PC-9 (cell line): Measurements from ENCODE around the gene ZNF385B.

Source experiments
- EZH2 ChIP-seq: fragments of 200-600 bp; sonication (generic); IDR thresholded peaks from 2 replicates; pipeline ENCODE4 v1.8.0; 2017; ENCODE audit warnings: antibody characterized with exemption, low read depth
- TF ChIP-seq, protein P1 (sequence below): fragments of 200-600 bp; sonication (generic); conservative IDR thresholded peaks from 2 replicates; pipeline ENCODE4 v1.6.1; 2017; ENCODE audit warnings: mixed run types, antibody characterized with exemption, mild to moderate bottlenecking, moderate library complexity

DNA sequence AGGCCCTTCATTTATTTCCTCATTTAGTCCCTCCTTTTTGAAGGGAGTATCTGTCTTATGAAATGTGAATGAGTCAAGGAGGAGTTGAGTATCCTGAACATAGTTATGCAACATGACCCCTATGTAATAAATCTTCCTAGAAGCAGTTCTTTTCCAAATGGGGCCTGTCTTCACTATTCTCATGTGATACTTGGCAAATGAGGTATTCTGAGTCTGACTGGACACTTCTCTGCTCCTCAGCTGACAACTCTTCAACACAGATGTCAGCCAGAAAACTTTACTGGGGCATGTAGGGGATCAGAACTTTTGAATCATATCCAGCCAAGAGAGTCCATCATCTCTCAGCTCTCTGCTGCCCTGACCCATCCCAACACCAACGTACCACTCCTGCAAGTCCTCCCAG, 291.6 kb downstream of the ZNF385B start:
- TF ChIP-seq EZH2: no peak
- TF ChIP-seq, protein P1, sequence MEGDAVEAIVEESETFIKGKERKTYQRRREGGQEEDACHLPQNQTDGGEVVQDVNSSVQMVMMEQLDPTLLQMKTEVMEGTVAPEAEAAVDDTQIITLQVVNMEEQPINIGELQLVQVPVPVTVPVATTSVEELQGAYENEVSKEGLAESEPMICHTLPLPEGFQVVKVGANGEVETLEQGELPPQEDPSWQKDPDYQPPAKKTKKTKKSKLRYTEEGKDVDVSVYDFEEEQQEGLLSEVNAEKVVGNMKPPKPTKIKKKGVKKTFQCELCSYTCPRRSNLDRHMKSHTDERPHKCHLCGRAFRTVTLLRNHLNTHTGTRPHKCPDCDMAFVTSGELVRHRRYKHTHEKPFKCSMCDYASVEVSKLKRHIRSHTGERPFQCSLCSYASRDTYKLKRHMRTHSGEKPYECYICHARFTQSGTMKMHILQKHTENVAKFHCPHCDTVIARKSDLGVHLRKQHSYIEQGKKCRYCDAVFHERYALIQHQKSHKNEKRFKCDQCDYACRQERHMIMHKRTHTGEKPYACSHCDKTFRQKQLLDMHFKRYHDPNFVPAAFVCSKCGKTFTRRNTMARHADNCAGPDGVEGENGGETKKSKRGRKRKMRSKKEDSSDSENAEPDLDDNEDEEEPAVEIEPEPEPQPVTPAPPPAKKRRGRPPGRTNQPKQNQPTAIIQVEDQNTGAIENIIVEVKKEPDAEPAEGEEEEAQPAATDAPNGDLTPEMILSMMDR: no peak
